HG02981 (cell line): ENCODE measurements around the gene OR52E1.
"Not testable (repeated sequence)": the region's sequence is repeated elsewhere in the genome, so short reads cannot be mapped to it uniquely, and the experiment has no call there.

Source experiments
- ATAC-seq: cut with Tn5 transposase; IDR thresholded peaks from one replicate; pipeline ENCODE4 v1.9.1; 2021; ENCODE audit warnings: mild to moderate bottlenecking, moderate library complexity; ENCODE audit not compliant: unreplicated experiment

Gene OR52E1

GRCh38 chr11:5069272-5069671 lies at the start of gene OR52E1:
TSS of gene OR52E1 (plus strand) at chr11:5069572.
- no peak for ATAC-seq

DNA sequence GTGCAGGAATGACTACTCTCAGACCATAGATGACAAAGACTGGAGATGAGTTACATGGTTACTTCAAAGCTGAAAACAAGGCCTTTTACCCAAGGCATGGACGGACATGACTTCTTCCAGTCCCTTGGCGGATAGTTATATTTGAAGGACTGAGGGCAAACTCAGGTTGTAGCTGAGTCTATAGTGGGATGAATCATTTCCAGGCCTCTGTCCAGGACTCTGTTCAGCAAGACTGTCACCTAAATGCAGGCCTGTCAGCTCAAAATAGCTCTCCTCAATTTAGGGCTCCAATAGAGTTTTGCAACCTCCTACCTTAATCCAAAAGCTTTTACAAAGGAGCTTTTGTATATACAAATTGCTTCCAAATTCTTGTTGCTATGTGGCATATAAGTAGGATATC lies 47.4 kb upstream of the OR52E1 start:
- ATAC-seq: no peak

- ATAC-seq: no peak
Observed at GRCh38 chr11:5036669-5037068, 32.7 kb upstream of the OR52E1 start.

DNA sequence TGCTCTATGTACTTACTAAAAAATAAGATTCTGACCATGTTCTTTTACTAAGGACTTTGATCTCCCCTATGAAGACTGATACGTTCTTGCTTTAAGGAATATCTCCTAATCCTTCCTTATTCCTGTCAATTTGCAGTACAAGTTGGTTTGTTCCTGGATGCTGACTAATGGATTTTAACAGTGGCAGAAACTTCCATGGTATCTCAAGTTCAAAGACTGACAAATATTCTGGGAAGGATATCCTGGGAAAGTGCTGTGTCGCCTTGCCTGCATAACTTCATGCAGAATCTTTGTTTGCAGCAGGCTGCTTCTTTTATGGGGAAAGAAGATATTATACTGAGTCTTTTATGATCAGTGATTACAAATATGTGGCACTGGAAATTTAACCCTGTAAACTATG lies 31.4 kb upstream of the OR52E1 start:
- ATAC-seq: no peak

DNA sequence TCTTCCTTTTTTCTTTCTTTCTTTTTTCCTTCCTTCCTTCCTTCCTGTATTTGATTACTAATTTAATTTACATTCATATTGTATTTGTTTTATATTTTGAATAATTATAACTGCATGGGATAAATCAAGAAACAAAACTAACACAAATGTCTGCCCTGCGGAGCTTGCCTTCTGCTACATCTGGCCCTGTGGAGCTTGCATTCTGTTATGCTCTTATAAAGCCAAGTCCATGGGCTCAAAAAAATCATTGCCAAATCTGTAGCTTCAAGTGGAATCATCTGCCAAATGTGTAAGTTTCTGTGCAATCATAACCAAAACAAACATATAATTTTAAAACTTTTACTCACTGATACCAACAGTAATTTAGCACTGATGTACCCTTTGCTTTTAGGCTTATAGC lies 31.0 kb upstream of the OR52E1 start:
- ATAC-seq: no peak

DNA sequence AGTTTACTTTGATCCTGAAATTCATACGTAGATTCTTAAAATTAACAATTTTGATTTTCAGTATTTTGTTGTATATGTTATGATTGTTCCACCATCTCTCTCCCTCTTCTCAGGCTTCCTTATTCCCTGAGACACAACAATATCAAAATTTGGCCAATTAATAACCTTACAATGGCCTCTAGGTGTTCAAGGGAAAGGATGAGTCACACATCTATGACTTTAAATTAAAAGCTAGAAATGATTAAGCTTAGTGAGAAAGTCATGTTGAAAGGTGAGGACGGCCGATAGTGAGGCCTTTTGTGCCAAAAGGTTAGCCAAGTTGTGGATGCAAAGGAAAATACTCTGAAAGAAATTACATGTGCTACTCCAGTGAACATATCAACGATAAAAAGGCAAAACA lies 28.5 kb upstream of the OR52E1 start:
- ATAC-seq: no peak

- ATAC-seq: no peak
Observed at GRCh38 chr11:5042091-5042490, 27.3 kb upstream of the OR52E1 start.

- no peak for ATAC-seq
Observed at GRCh38 chr11:5043380-5043779, 26.0 kb upstream of the OR52E1 start.

GRCh38 chr11:5046226-5046625 lies 23.1 kb upstream of the OR52E1 start, which contains the start of gene OR52J3:
TSS of gene OR52J3 (plus strand) at chr11:5046526. CDS start at chr11:5046526, 0 bp downstream.
- ATAC-seq: no peak

DNA sequence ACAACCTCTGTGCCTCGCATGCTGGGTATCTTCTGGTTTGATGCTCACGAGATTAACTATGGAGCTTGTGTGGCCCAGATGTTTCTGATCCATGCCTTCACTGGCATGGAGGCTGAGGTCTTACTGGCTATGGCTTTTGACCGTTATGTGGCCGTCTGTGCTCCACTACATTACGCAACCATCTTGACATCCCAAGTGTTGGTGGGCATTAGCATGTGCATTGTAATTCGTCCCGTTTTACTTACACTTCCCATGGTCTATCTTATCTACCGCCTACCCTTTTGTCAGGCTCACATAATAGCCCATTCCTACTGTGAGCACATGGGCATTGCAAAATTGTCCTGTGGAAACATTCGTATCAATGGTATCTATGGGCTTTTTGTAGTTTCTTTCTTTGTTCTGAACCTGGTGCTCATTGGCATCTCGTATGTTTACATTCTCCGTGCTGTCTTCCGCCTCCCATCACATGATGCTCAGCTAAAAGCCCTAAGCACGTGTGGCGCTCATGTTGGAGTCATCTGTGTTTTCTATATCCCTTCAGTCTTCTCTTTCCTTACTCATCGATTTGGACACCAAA lies 22.5 kb upstream of the OR52E1 start:
- no peak for ATAC-seq

DNA sequence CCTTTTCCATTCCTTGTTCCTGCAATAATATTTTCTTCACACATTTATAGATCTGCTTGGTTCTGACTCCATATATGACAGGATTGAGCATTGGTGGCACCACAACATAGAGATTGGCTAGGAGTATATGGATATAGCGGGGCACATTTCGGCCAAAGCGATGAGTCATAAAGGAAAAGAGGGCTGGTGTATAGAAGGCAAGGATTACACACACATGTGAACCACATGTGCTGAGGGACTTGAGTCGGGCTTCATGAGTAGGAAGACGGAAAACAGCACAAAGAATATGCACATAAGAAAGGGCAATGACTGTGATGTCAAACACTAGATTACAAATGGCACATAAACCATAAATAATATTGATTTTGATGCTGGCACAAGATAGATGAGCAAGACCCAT lies 10.7 kb upstream of the OR52E1 start:
- not testable (repeated sequence) for ATAC-seq

DNA sequence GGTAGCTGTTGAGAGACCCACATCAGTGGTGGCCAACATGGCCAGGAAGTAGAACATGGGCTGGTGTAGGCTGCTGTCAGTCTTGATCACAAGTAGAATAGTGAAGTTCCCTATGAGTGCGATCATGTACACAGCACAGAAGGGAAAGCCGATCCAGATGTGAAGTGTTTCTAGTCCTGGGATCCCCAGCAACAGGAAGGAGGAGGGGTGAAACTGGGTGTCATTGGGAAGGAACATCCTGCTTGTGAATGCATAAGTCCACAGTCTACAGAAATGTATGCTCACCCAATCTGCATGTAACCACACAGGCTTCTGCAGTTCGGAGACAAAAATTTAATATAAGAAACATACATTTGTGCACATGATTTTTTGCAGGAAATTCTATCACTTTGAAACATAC lies 10.0 kb upstream of the OR52E1 start, which contains the start of gene OR52E2:
Gene OR52E2 (minus strand): TSS at position 237 of the 400 bp plus-strand sequence. CDS start 0 bp downstream, at position 237.
- ATAC-seq: no peak

- no peak for ATAC-seq
Observed at GRCh38 chr11:5065027-5065426, 4.3 kb upstream of the OR52E1 start.

- no peak for ATAC-seq
Observed at GRCh38 chr11:5071799-5072198, 2.4 kb downstream of the OR52E1 start.

DNA sequence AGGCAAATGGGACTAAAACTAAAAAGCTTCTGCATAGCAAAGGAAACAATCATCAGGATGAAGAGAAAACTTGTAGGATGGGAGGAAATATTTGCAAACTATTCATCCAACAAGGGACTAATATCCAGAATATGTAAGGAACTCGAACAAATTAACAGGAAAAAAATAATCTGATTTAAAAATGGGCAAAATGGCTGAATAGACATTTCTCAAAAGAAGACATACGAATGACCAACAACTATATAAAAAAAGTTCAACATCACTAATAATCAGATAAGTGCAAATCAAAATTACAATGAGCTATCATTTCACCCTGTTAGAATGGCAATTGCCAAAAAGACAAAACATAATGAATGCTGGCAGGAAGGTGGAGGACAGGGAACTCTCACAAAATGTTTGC lies 12.0 kb downstream of the OR52E1 start:
- ATAC-seq: no peak

GRCh38 chr11:5083602-5084001 lies 14.2 kb downstream of the OR52E1 start:
- ATAC-seq: no peak

GRCh38 chr11:5088556-5088955 lies 19.2 kb downstream of the OR52E1 start:
- no peak for ATAC-seq

GRCh38 chr11:5090668-5091067 lies 21.3 kb downstream of the OR52E1 start:
- ATAC-seq: no peak

- no peak for ATAC-seq
Observed at GRCh38 chr11:5092821-5093585, 23.6 kb downstream of the OR52E1 start.

DNA sequence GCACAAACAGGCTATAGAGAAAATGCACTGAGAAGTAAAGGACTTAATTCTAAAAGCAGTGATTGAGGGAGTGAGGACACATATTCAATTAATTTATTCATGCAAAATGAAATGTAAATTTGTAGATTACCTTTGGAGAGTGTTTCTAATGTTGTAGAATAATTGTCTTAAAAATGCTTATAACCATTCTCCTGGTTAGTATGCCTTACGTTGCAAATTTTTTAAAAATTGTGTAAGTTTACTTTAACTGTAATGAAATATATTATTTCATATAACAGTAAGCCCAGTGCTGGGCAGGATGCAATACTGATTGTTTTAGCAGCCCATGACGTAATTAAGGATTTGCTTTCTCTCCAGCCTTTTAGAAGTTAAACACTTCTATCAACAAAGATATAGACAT lies 26.6 kb downstream of the OR52E1 start:
- no peak for ATAC-seq

DNA sequence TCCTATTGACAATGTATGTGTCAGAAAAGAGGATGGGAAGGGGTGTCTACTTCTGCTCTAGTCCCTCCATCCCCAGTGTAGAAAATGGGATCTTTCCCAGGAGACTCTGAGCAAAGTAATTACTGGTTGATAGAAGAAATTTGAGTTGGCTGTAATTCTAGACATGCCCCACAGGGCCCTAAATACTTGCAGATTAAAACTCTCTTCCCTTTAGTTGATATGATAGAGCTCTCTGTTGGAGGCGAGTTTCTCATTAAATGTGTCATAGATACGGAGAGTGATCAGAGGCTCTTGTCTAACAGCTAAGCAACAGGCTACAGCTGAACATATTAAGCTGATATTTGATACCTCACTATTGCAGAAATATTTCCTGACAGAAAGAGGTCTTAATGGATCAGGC lies 32.9 kb downstream of the OR52E1 start:
- no peak for ATAC-seq

DNA sequence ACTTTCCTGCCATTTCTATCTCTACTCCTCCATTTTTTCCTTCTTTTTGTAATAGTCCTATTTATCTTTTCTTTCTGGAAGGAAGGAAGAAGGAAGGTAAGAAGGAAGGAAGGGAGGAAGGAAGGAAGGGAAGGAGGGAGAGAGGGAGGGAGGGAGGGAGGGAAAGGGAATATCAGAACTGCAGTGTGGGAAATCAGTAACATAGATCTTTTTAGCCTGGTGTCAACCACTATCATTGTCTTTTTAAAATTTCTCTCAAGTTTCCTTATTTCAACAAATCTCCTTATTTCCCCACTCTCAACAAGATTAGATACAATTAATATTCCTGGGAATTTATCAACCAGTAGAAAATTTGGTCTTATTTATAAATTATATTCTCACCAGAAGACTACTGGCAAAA lies 33.7 kb downstream of the OR52E1 start:
- no peak for ATAC-seq

DNA sequence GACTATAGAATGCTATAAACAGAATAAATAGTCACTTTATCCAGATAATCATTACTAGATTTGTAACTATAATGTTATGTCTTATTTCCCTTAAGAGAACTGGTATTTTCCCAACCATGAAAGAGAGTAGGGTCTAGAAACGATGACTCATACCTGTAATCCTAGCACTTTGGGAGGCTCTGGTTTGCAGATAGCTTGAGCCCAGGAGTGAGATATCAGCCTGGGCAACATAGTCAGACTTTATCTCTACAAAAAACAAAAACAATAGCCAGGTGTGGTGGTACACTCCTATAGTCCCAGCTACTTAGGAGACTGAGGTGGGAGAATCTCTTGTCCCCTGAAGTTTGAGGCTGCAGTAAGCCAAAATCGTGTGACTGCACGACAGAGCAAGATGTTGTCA lies 37.9 kb downstream of the OR52E1 start:
- ATAC-seq: no peak
